NT2/D1 (cell line): ENCODE measurements around the gene FBXL7.

ENCODE experiments used
- DNase-seq: peaks from one replicate; pipeline ENCODE4 v3.0.0-alpha.2; 2011; ENCODE audit warnings: low read depth, low spot score
- H3K27me3 ChIP-seq: 2 replicates; pipeline ENCODE4 v1.6.0; 2011; ENCODE audit warnings: mild to moderate bottlenecking; ENCODE audit not compliant: insufficient read length, insufficient read depth
- H3K36me3 ChIP-seq: 2 replicates; pipeline ENCODE4 v1.6.1; 2011; ENCODE audit warnings: mild to moderate bottlenecking, low read length, mixed read lengths; ENCODE audit not compliant: insufficient read depth, insufficient read length
- H3K4me1 ChIP-seq: 2 replicates; pipeline ENCODE4 v1.5.1; 2011; ENCODE audit not compliant: insufficient read depth, insufficient read length
- H3K4me3 ChIP-seq: 2 replicates; pipeline ENCODE4 v1.5.1; 2011; ENCODE audit warnings: low read depth; ENCODE audit not compliant: insufficient read length
- H3K9ac ChIP-seq: 2 replicates; pipeline ENCODE4 v1.6.0; 2011; ENCODE audit warnings: low read depth; ENCODE audit not compliant: insufficient read length
- H3K9me3 ChIP-seq: 2 replicates; pipeline ENCODE4 v1.5.1; 2011; ENCODE audit warnings: mild to moderate bottlenecking, low read length; ENCODE audit not compliant: insufficient read depth
- SUZ12 ChIP-seq: IDR thresholded peaks from 2 replicates; pipeline ENCODE4 v1.6.1; 2011; ENCODE audit not compliant: insufficient read length, insufficient read depth; ENCODE audit errors: extremely low read depth
- YY1 ChIP-seq: IDR thresholded peaks from 2 replicates; pipeline ENCODE4 v1.6.1; 2011; ENCODE audit not compliant: insufficient read length, insufficient read depth
- ZNF274 ChIP-seq: IDR thresholded peaks from 2 replicates; pipeline ENCODE4 v1.6.1; 2011; ENCODE audit warnings: mild to moderate bottlenecking, low read depth, low read length

The FBXL7 gene

GRCh38 chr5:15614679-15615078 lies 114.7 kb downstream of the FBXL7 start:
- Histone ChIP-seq H3K9me3 (no peaks in the 10 kb centered on the region), H3K4me1 (no peaks in the 10 kb centered on the region), H3K36me3 (no peaks in the 10 kb centered on the region), H3K27me3 (no peaks in the 10 kb centered on the region), H3K4me3 (no peak overlapping the region), H3K9ac (no peak overlapping the region)
- DNase-seq, result no peak
- TF ChIP-seq SUZ12 (no peak), YY1 (no peak), ZNF274 (no peak)

GRCh38 chr5:15615859-15616258 lies 115.9 kb downstream of the FBXL7 start:
- Histone ChIP-seq H3K36me3 (no peaks in the 10 kb centered on the region), H3K9me3 (no peaks in the 10 kb centered on the region), H3K4me1 (no peaks in the 10 kb centered on the region), H3K9ac (no peak overlapping the region), H3K4me3 (no peak overlapping the region), H3K27me3 (no peaks in the 10 kb centered on the region)
- no peak for DNase-seq
- TF ChIP-seq YY1, result no peak
- no peak for TF ChIP-seq ZNF274
- no peak for TF ChIP-seq SUZ12

GRCh38 chr5:15618938-15619337 lies 119.0 kb downstream of the FBXL7 start:
- Histone ChIP-seq H3K9ac (no peak overlapping the region), H3K4me1 (no peaks in the 10 kb centered on the region), H3K27me3 (no peaks in the 10 kb centered on the region), H3K4me3 (no peak overlapping the region), H3K9me3 (no peaks in the 10 kb centered on the region), H3K36me3 (no peaks in the 10 kb centered on the region)
- TF ChIP-seq SUZ12 (no peak), YY1 (no peak), ZNF274 (no peak)
- no peak for DNase-seq

- no peak overlapping the region for H3K9ac ChIP-seq
- no peaks in the 10 kb centered on the region for H3K27me3 ChIP-seq
- no peak for TF ChIP-seq ZNF274
- no peak for TF ChIP-seq YY1
- no peak for TF ChIP-seq SUZ12
- DNase-seq, result no peak
- no peaks in the 10 kb centered on the region for H3K36me3 ChIP-seq
- no peaks in the 10 kb centered on the region for H3K4me1 ChIP-seq
- no peak overlapping the region for H3K4me3 ChIP-seq
- no peaks in the 10 kb centered on the region for H3K9me3 ChIP-seq
Measured at GRCh38 chr5:15620501-15620900, 120.5 kb downstream of the FBXL7 start.

- no peak for TF ChIP-seq SUZ12
- no peak for TF ChIP-seq ZNF274
- TF ChIP-seq YY1, result no peak
- H3K9me3 ChIP-seq, result no peaks in the 10 kb centered on the region
- H3K4me3 ChIP-seq, result no peak overlapping the region
- no peaks in the 10 kb centered on the region for H3K4me1 ChIP-seq
- H3K9ac ChIP-seq, result no peak overlapping the region
- no peak for DNase-seq
- H3K27me3 ChIP-seq, result no peaks in the 10 kb centered on the region
- H3K36me3 ChIP-seq, result no peaks in the 10 kb centered on the region
Measured at GRCh38 chr5:15621094-15621493, 121.1 kb downstream of the FBXL7 start.

- Histone ChIP-seq H3K36me3 (no peaks in the 10 kb centered on the region), H3K9ac (no peak overlapping the region), H3K27me3 (no peaks in the 10 kb centered on the region), H3K4me1 (no peaks in the 10 kb centered on the region), H3K9me3 (no peaks in the 10 kb centered on the region), H3K4me3 (no peak overlapping the region)
- no peak for DNase-seq
- TF ChIP-seq SUZ12 (no peak), ZNF274 (no peak)
Measured at GRCh38 chr5:15623794-15624193, 123.8 kb downstream of the FBXL7 start.

- no peaks in the 10 kb centered on the region for H3K36me3 ChIP-seq
- no peak for DNase-seq
- no peak overlapping the region for H3K9ac ChIP-seq
- no peaks in the 10 kb centered on the region for H3K4me1 ChIP-seq
- TF ChIP-seq SUZ12 (no peak), YY1 (no peak), ZNF274 (no peak)
- H3K9me3 ChIP-seq, result no peaks in the 10 kb centered on the region
- no peak overlapping the region for H3K4me3 ChIP-seq
- H3K27me3 ChIP-seq, result no peaks in the 10 kb centered on the region
Measured at GRCh38 chr5:15627109-15627508, 127.1 kb downstream of the FBXL7 start.

- Histone ChIP-seq H3K9me3 (no peaks in the 10 kb centered on the region), H3K4me1 (no peaks in the 10 kb centered on the region), H3K36me3 (no peaks in the 10 kb centered on the region), H3K4me3 (no peak overlapping the region), H3K9ac (no peak overlapping the region), H3K27me3 (no peaks in the 10 kb centered on the region)
- no peak for TF ChIP-seq ZNF274
- no peak for TF ChIP-seq SUZ12
- TF ChIP-seq YY1, result no peak
- DNase-seq, result no peak
Measured at GRCh38 chr5:15627647-15628046, 127.7 kb downstream of the FBXL7 start.
